RWPE1 (cell line): ENCODE results near the gene PLCB2.

Experiments
- CTCF ChIA-PET: fragments of 350-600 bp; sonication (Branson Sonifier 250); formaldehyde crosslinking; extraction: SDS; loops from one replicate; lab custom pipeline; 2021; lab: Yijun Ruan, JAX
- POLR2A ChIA-PET: fragments of 400-600 bp; formaldehyde crosslinking; extraction: SDS; loops from one replicate; lab custom pipeline; 2020; ENCODE audit warnings: antibody characterized with exemption; ENCODE audit not compliant: low non-redundant PET; lab: Yijun Ruan, JAX
- DNase-seq: peaks from one replicate; pipeline ENCODE4 v3.0.0; 2012; ENCODE audit warnings: low spot score
- H3K27ac ChIP-seq: fragments of 450-650 bp; 2 replicates; pipeline ENCODE4 v1.5.1; 2017
- TF ChIP-seq, protein P1 (sequence below): fragments of 450-650 bp; conservative IDR thresholded peaks from 2 replicates; pipeline ENCODE4 v1.5.1; 2017; ENCODE audit warnings: low read depth, mild to moderate bottlenecking

Gene PLCB2

DNA sequence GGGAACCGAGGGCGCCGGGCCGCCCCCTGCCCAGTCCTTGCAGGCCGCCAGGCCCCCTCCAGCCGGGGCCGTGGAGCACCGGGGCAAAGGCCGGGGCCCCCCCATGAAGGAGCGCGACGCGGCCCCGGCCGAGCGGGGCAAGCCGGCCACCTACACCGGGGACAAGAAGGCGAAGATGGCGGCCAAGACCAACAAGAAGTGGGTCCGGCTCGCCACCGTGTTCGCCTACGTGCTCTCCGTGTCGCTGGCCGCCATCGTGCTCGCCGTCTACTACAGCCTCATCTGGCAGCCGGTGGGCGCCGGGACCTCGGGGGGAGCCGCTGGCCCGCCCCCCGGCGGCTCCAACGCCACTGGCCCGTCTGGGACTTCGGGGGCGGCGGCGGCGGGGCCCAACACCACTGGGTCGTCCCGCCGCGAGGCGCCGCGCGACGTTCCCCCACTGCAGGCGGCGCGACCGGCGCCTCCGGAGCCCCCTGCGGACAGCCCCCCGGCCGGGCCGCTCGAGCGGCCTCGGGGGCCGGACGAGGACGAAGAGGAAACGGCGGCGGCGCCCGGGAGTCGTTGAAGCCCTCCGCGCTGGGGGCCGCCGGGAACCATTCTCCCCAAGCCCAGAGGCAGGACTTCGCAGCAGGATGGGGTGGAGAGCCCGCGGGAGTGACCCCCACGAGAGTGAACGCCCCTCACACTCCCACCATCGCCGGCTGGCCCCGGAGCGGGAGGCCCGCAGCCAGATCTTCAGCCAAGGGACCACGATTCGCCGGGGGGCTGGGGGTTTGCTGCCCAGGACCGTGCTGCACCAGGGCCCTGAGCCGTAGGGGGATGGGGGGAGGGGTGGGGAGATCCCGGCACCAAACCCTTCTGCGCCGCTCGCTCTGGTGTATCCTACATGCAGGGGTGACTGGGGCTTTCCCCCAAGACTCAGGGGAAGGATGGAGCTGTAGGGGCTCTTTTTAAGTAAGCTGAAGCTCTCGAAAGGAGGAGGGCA, 16.5 kb upstream of the PLCB2 start:
- TF ChIP-seq, protein P1, sequence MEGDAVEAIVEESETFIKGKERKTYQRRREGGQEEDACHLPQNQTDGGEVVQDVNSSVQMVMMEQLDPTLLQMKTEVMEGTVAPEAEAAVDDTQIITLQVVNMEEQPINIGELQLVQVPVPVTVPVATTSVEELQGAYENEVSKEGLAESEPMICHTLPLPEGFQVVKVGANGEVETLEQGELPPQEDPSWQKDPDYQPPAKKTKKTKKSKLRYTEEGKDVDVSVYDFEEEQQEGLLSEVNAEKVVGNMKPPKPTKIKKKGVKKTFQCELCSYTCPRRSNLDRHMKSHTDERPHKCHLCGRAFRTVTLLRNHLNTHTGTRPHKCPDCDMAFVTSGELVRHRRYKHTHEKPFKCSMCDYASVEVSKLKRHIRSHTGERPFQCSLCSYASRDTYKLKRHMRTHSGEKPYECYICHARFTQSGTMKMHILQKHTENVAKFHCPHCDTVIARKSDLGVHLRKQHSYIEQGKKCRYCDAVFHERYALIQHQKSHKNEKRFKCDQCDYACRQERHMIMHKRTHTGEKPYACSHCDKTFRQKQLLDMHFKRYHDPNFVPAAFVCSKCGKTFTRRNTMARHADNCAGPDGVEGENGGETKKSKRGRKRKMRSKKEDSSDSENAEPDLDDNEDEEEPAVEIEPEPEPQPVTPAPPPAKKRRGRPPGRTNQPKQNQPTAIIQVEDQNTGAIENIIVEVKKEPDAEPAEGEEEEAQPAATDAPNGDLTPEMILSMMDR = no peak
- peak; percentile 46 for DNase-seq
- H3K27ac ChIP-seq = peak overlapping the region; percentile 69
- POLR2A ChIA-PET = interaction anchor here (0.6 to 0.7 kb wide), 2 partner anchors 12 to 294 kb away, joined by 3 to 5 read pairs; no protein-coding TSS in a partner anchor
- CTCF ChIA-PET = interaction anchor here (0.8 to 1.9 kb wide), 3 partner anchors 13 to 15 kb away, joined by 4 to 14 read pairs (median 5); no protein-coding TSS in a partner anchor

DNA sequence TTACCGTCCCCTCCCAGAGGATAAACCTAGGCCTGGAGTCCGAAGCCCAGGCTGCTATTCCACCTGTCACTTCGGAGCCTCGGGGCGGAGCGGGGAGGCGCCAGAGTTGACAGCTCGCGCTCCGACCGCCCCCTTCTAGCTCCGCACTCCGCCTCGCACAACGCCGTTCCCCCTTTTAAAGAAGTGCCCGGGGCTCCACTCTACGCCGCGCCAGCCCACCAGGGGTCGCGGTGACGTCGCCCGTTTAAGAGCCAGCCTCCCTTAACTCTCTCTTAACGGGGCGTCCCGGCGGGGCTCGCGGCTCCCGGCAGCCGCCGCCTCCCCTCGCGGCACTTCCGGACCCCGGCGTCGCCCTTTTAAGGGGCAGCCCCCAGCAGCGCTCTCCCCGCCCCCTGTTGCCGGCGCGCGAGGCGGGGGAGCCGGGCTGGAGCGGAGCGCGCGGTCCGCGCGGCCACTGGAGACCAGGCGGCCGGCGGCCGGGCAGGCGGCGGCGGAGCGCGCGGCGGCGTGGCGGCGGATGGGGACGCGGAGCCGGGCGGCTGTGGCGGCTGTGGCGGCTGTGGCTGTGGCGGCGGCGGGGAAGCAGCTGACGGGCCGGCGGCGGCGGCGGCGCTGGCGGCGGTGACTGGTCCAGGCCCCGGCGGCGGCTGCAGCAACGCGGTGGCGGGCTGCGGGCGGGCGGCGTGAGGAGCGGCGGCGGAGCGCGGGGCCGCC, 15.7 kb upstream of the PLCB2 start, which contains the start of gene INAFM2:
Gene INAFM2 (plus strand): TSS at position 454 of the 714 bp plus-strand sequence. CDS start 364 bp downstream, outside the sequence.
- CTCF ChIA-PET = interaction anchor here (0.8 to 1.9 kb wide), 2 partner anchors 15 to 21 kb away, joined by 4 to 14 read pairs; no protein-coding TSS in a partner anchor

DNA sequence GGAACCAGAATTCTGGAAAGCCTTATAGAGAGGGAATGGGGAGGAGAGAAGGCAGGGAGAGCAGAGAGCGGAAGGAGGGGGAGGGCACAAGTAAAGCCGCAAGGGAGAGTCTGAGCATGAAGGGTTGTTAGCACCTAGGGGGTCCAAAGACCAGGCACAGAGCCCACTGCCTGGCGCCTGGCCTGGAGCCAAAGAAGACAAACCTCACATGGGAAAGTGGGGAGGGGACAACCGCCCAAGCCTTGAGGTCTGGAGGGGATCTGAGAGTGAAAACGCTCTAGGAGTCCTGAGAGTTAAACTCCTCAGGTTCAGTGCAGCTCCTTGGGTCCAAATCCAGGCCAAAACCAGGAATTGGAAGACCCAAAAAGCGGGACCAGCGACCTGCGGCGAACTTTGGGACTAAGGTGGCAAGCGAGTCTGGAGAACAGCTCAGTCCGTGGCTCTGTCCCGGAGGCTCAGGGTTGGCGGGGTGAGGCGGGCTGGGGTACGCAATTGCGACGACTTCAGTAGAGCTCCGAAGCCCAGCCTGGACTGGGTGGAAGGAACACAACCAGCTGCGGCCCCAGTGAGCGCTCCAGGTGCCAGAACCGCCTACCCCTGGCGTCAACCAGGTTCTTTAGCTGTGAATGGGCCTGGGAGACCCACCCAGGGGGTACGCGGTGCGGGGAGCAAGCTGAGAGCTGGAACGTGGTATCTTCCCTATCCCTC, 14.9 kb upstream of the PLCB2 start:
- TF ChIP-seq, protein P1 = no peak
- POLR2A ChIA-PET = interaction anchor here (1.1 kb wide), 1 partner anchor 19 kb away, joined by 3 read pairs; no protein-coding TSS in a partner anchor
- H3K27ac ChIP-seq = peak overlapping the region; percentile 69
- DNase-seq = no peak
- CTCF ChIA-PET = interaction anchor here (0.6 to 2.6 kb wide), 7 partner anchors 9 to 105 kb away, joined by 3 to 14 read pairs (median 4); no protein-coding TSS in a partner anchor

More for the DNA sequence above, 15.7 kb upstream of the PLCB2 start, which contains the start of gene INAFM2:
- POLR2A ChIA-PET = interaction anchor here (1.1 kb wide), 1 partner anchor 20 kb away, joined by 3 read pairs; no protein-coding TSS in a partner anchor
- DNase-seq = peak; percentile 90
- TF ChIP-seq, protein P1 = no peak; the same call in 1 of the 2 replicates
- peak within 1 kb of the TSS; percentile 69 for H3K27ac ChIP-seq

DNA sequence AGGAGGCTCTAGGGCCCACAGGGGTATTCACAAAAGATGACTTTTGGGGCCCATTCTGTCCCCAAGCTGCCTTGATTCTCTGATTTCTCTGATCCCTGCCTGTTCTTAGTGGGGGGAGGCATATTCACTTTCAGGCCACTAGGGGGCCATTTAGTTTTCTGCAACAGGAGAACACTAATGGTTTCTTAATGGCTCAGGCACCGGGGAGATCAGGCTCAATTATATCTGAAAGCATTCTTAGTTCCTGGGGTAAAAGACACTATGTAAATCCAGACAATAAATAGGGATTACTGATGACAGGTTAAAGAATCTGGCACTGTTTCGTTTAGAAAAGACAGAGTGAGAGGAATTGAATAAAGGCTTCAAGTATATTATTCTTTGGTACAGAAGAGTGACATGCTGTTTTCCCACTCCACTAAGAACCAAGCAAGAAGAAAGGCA, 13.2 kb upstream of the PLCB2 start:
- ChIA-PET POLR2A (no interaction called here), CTCF (interaction anchor here (0.6 to 3.7 kb wide), 13 partner anchors 11 to 467 kb away, joined by 3 to 34 read pairs (median 4); partner anchors contain the start of gene PLCB2)

DNA sequence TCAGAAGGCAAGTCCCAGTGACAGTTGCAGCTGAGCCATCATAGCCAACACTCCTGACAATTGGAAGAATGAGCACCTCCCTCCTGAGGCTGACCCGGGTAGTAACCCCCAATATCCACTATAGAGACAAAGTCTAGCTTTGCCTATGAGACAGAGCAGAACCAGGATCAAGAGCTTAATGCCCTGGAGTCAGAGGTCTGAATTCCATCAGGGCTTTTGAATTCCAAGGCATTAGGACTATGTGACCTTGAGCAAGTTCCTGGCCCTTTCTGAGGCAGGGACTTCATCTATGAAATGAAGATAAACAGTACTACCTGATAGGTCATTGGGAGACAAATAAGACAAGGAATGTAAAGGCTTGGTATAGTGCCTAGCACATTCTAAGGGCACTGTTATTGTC, 12.7 kb upstream of the PLCB2 start:
- TF ChIP-seq, protein P1 = no peak
- ChIA-PET POLR2A (no interaction called here), CTCF (interaction anchor here (0.6 to 3.7 kb wide), 10 partner anchors 11 to 137 kb away, joined by 3 to 34 read pairs (median 7); partner anchors contain the start of gene PLCB2)
- H3K27ac ChIP-seq = no peak overlapping the region
- no peak for DNase-seq

More for the DNA sequence above, 13.2 kb upstream of the PLCB2 start:
- H3K27ac ChIP-seq = no peak overlapping the region
- TF ChIP-seq, protein P1 = peak; percentile 97
- DNase-seq = peak; percentile 80
